DOHH2 (cell line): ENCODE results near the gene ADGRB3.

ENCODE experiments used
- H3F3A ChIP-seq: fragments of 200-600 bp; sonication (generic), shearing (Covaris generic); 2 replicates; pipeline ENCODE4 v1.6.0; 2016; ENCODE audit warnings: antibody characterized with exemption, mild to moderate bottlenecking; ENCODE audit not compliant: control insufficient read depth, insufficient read depth
- H3K27ac ChIP-seq: fragments of 200-600 bp; sonication (generic); 2 replicates; pipeline ENCODE4 v1.5.1; 2014; ENCODE audit warnings: low read depth, mild to moderate bottlenecking, low read length, moderate library complexity
- H3K27me3 ChIP-seq: fragments of 200-600 bp; sonication (generic); 2 replicates; pipeline ENCODE4 v1.6.1; 2014; ENCODE audit warnings: mild to moderate bottlenecking, low read length, mixed read lengths; ENCODE audit not compliant: control insufficient read depth
- H3K36me3 ChIP-seq: fragments of 200-600 bp; sonication (generic); 2 replicates; pipeline ENCODE4 v1.6.1; 2014; ENCODE audit warnings: mild to moderate bottlenecking, low read length, moderate library complexity, mixed read lengths; ENCODE audit not compliant: control insufficient read depth
- H3K4me1 ChIP-seq: fragments of 200-600 bp; sonication (generic); 2 replicates; pipeline ENCODE4 v1.6.1; 2014; ENCODE audit warnings: mild to moderate bottlenecking, low read length, mixed read lengths; ENCODE audit not compliant: control insufficient read depth
- H3K4me2 ChIP-seq: fragments of 200-600 bp; sonication (generic); 2 replicates; pipeline ENCODE4 v1.6.0; 2014; ENCODE audit warnings: mild to moderate bottlenecking, low read length, moderate library complexity
- H3K4me3 ChIP-seq: fragments of 200-600 bp; sonication (generic); 2 replicates; pipeline ENCODE4 v1.5.1; 2014; ENCODE audit warnings: mild to moderate bottlenecking, low read length, mixed read lengths
- H3K79me2 ChIP-seq: fragments of 200-600 bp; sonication (generic); 2 replicates; pipeline ENCODE4 v1.6.1; 2014; ENCODE audit warnings: mild to moderate bottlenecking, low read length, mixed read lengths; ENCODE audit not compliant: control insufficient read depth
- H3K9me2 ChIP-seq: fragments of 200-600 bp; sonication (generic); replicated peaks from 2 replicates; pipeline ENCODE4 v1.6.1; 2014; ENCODE audit warnings: mild to moderate bottlenecking, low read length, mixed read lengths; ENCODE audit not compliant: control insufficient read depth
- H3K9me3 ChIP-seq: fragments of 200-600 bp; sonication (generic); 2 replicates; pipeline ENCODE4 v1.6.1; 2014; ENCODE audit warnings: antibody characterized with exemption, low read length, mixed read lengths; ENCODE audit not compliant: control insufficient read depth, insufficient read depth
- H4K20me1 ChIP-seq: fragments of 200-600 bp; sonication (generic); 2 replicates; pipeline ENCODE4 v1.6.0; 2014; ENCODE audit warnings: low read depth, mild to moderate bottlenecking, antibody characterized with exemption, low read length, moderate library complexity; ENCODE audit not compliant: control insufficient read depth, insufficient read depth
- CTCF ChIP-seq: fragments of 200-600 bp; sonication (generic); IDR thresholded peaks from one replicate; pipeline ENCODE4 v1.5.1; 2014; ENCODE audit warnings: antibody characterized with exemption, mild to moderate bottlenecking, low read depth, low read length; ENCODE audit not compliant: poor library complexity, severe bottlenecking
- EZH2phosphoT487 ChIP-seq: fragments of 200-600 bp; sonication (generic); IDR thresholded peaks from 2 replicates; pipeline ENCODE4 v1.6.1; 2017; ENCODE audit warnings: borderline replicate concordance, mild to moderate bottlenecking, antibody characterized with exemption, low read length, moderate library complexity, mixed read lengths

The ADGRB3 gene

GRCh38 chr6:69337311-69337710 lies 702.2 kb downstream of the ADGRB3 start:
- H3K36me3 ChIP-seq, result no peaks in the 10 kb centered on the region
- H3K27ac ChIP-seq, result no peak overlapping the region
- H3K4me1 ChIP-seq, result no peaks in the 10 kb centered on the region
- no peak overlapping the region for H3K4me3 ChIP-seq
- H4K20me1 ChIP-seq, result no peaks in the 10 kb centered on the region
- H3K4me2 ChIP-seq, result no peak overlapping the region
- TF ChIP-seq CTCF (no peak), EZH2phosphoT487 (no peak)
- no peaks in the 10 kb centered on the region for H3K79me2 ChIP-seq
- H3K27me3 ChIP-seq, result no peaks in the 10 kb centered on the region
- H3K9me2 ChIP-seq, result no peaks in the 10 kb centered on the region
- H3K9me3 ChIP-seq, result no peaks in the 10 kb centered on the region
- H3F3A ChIP-seq, result no peaks in the 10 kb centered on the region

GRCh38 chr6:69338431-69339162 lies 703.5 kb downstream of the ADGRB3 start:
- H3K79me2 ChIP-seq, result no peaks in the 10 kb centered on the region
- no peak for TF ChIP-seq EZH2phosphoT487
- TF ChIP-seq CTCF, result no peak
- H3K9me2 ChIP-seq, result no peaks in the 10 kb centered on the region
- H3F3A ChIP-seq, result no peaks in the 10 kb centered on the region
- no peak overlapping the region for H3K4me3 ChIP-seq
- no peaks in the 10 kb centered on the region for H3K4me1 ChIP-seq
- H3K4me2 ChIP-seq, result no peak overlapping the region
- H3K27ac ChIP-seq, result no peak overlapping the region
- no peaks in the 10 kb centered on the region for H3K36me3 ChIP-seq
- H3K9me3 ChIP-seq, result no peaks in the 10 kb centered on the region
- no peaks in the 10 kb centered on the region for H4K20me1 ChIP-seq
- H3K27me3 ChIP-seq, result no peaks in the 10 kb centered on the region

- H3K27ac ChIP-seq, result no peak overlapping the region
- no peaks in the 10 kb centered on the region for H3K9me2 ChIP-seq
- H3K4me1 ChIP-seq, result no peaks in the 10 kb centered on the region
- no peaks in the 10 kb centered on the region for H3F3A ChIP-seq
- H3K36me3 ChIP-seq, result no peaks in the 10 kb centered on the region
- H3K4me3 ChIP-seq, result no peak overlapping the region
- no peaks in the 10 kb centered on the region for H4K20me1 ChIP-seq
- H3K27me3 ChIP-seq, result no peaks in the 10 kb centered on the region
- H3K79me2 ChIP-seq, result no peaks in the 10 kb centered on the region
- no peaks in the 10 kb centered on the region for H3K9me3 ChIP-seq
- no peak overlapping the region for H3K4me2 ChIP-seq
- TF ChIP-seq EZH2phosphoT487 (no peak), CTCF (no peak)
These were observed 704.1 kb downstream of the ADGRB3 start for GRCh38 chr6:69339163-69339550.
